Neural cell (in vitro differentiated cells): ENCODE measurements around the gene MYO3B. TPM values are rescaled to one million over a fixed set of nuclear protein-coding genes. Genes with fewer than 3 reads are reported as not detected.

Experiments used
- H2AFZ ChIP-seq: fragments of 200-600, 300-800 bp; sonication (generic), shearing (Covaris generic); 2 replicates; pipeline ENCODE4 v1.6.0; 2014; ENCODE audit warnings: low read depth, mild to moderate bottlenecking, antibody characterized with exemption, low read length, moderate library complexity
- H3F3A ChIP-seq: fragments of 200-600 bp; shearing (Covaris generic); 2 replicates; pipeline ENCODE4 v1.6.1; 2016; ENCODE audit warnings: mild to moderate bottlenecking, moderate library complexity, mixed read lengths, antibody characterized with exemption, low read length; ENCODE audit not compliant: insufficient read depth, poor library complexity, severe bottlenecking
- H3K27ac ChIP-seq: fragments of 200-600, 300-800 bp; sonication (generic), shearing (Covaris generic); 2 replicates; pipeline ENCODE4 v1.5.1; 2014; ENCODE audit warnings: mild to moderate bottlenecking, low read length, moderate library complexity
- H3K27me3 ChIP-seq: fragments of 300-800, 200-600 bp; sonication (generic), shearing (Covaris generic); 2 replicates; pipeline ENCODE4 v1.6.0; 2014; ENCODE audit warnings: mild to moderate bottlenecking, low read depth, low read length, moderate library complexity; ENCODE audit not compliant: insufficient read depth
- H3K36me3 ChIP-seq: fragments of 300-800, 200-600 bp; sonication (generic), shearing (Covaris generic); 2 replicates; pipeline ENCODE4 v1.5.1; 2014; ENCODE audit warnings: mild to moderate bottlenecking, antibody characterized with exemption, low read length, moderate library complexity; ENCODE audit not compliant: insufficient read depth
- H3K4me2 ChIP-seq: fragments of 300-800, 200-600 bp; sonication (generic), shearing (Covaris generic); 2 replicates; pipeline ENCODE4 v1.6.0; 2014; ENCODE audit warnings: mild to moderate bottlenecking, low read length
- H3K4me3 ChIP-seq: fragments of 300-800, 200-600 bp; sonication (generic), shearing (Covaris generic); 2 replicates; pipeline ENCODE4 v1.5.1; 2014; ENCODE audit warnings: mild to moderate bottlenecking, low read length, moderate library complexity
- H3K79me2 ChIP-seq: fragments of 200-600 bp; shearing (Covaris generic); replicated peaks from 2 replicates; pipeline ENCODE4 v1.6.0; 2014; ENCODE audit warnings: mild to moderate bottlenecking, low read length, moderate library complexity; ENCODE audit not compliant: insufficient read depth
- H3K9ac ChIP-seq: fragments of 300-800, 200-600 bp; sonication (generic), shearing (Covaris generic); 2 replicates; pipeline ENCODE4 v1.6.1; 2016; ENCODE audit warnings: mild to moderate bottlenecking, low read length, mixed read lengths
- H3K9me2 ChIP-seq: fragments of 200-600 bp; shearing (Covaris generic); 2 replicates; pipeline ENCODE4 v1.6.1; 2016; ENCODE audit warnings: mild to moderate bottlenecking, low read length, mixed read lengths; ENCODE audit not compliant: insufficient read depth
- H3K9me3 ChIP-seq: fragments of 200-600, 300-800 bp; sonication (generic), shearing (Covaris generic); 2 replicates; pipeline ENCODE4 v1.6.1; 2016; ENCODE audit warnings: mild to moderate bottlenecking, mixed run types, low read length, moderate library complexity, mixed read lengths
- H4K20me1 ChIP-seq: fragments of 200-600 bp; shearing (Covaris generic); 2 replicates; pipeline ENCODE4 v1.6.1; 2016; ENCODE audit warnings: mild to moderate bottlenecking, mixed run types; ENCODE audit not compliant: insufficient read depth
- CTCF ChIP-seq: fragments of 450-650 bp; IDR thresholded peaks from 2 replicates; pipeline ENCODE4 v1.5.1; 2014; ENCODE audit warnings: antibody characterized with exemption, mild to moderate bottlenecking, moderate library complexity; ENCODE audit not compliant: poor library complexity, severe bottlenecking
- EP300 ChIP-seq: fragments of 450-650 bp; conservative IDR thresholded peaks from 2 replicates; pipeline ENCODE4 v1.6.1; 2014; ENCODE audit warnings: antibody characterized with exemption, mild to moderate bottlenecking, moderate library complexity; ENCODE audit not compliant: poor library complexity, severe bottlenecking
- EZH2 ChIP-seq: fragments of 200-600, 300-800 bp; shearing (Covaris generic), sonication (generic); IDR thresholded peaks from 2 replicates; pipeline ENCODE4 v1.6.1; 2014; ENCODE audit warnings: antibody characterized with exemption, low read length, borderline replicate concordance, mild to moderate bottlenecking; ENCODE audit not compliant: insufficient read depth, poor library complexity, severe bottlenecking
- MXI1 ChIP-seq: fragments of 450-650 bp; conservative IDR thresholded peaks from 2 replicates; pipeline ENCODE4 v1.6.1; 2014; ENCODE audit warnings: antibody characterized with exemption, mild to moderate bottlenecking; ENCODE audit not compliant: poor library complexity, severe bottlenecking
- POLR2AphosphoS5 ChIP-seq: IDR thresholded peaks from 2 replicates; pipeline ENCODE4 v1.6.1; 2012
- RAD21 ChIP-seq: fragments of 450-650 bp; conservative IDR thresholded peaks from 2 replicates; pipeline ENCODE4 v1.6.1; 2014; ENCODE audit warnings: antibody characterized with exemption, mild to moderate bottlenecking, moderate library complexity
- SMC3 ChIP-seq: fragments of 450-650 bp; conservative IDR thresholded peaks from 2 replicates; pipeline ENCODE4 v1.6.1; 2014; ENCODE audit warnings: antibody characterized with exemption, mild to moderate bottlenecking, moderate library complexity; ENCODE audit not compliant: poor library complexity
- TAF1 ChIP-seq: IDR thresholded peaks from 2 replicates; pipeline ENCODE4 v1.6.1; 2012; ENCODE audit warnings: low read depth
- polyA plus RNA-seq: library from polyadenylated mRNA; depleted of rRNA; stranded (reverse); fragments of >200 nt; gene quantifications from 2 replicates; pipeline ENCODE4 v1.2.3, GENCODE V29; 2014
- TF ChIP-seq, protein P1 (sequence below): IDR thresholded peaks from 2 replicates; pipeline ENCODE4 v1.6.1; 2012; ENCODE audit warnings: borderline replicate concordance

Gene MYO3B
- polyA plus RNA-seq, 1 donor from 2014 or later: 0.11 TPM

DNA sequence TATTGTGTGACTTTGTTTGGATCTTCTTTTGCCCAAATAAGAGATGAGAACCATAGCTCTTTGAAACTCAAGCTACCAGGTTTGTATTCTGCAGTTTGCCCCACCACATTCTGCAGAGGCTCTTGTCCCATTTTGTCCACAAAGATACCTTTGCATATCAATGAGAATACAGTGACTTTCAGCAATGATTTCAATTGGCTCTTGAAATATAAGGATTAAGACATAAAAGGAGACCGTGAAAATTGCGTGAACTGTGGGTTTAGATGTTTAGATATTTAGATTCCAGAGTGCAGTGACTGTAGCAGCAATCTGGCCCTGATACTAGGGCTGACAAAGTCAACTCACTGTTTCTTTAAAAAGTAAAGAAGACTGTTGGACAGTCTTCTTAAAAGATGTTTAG, 390.6 kb downstream of the MYO3B start:
- H3K4me2 ChIP-seq: no peak overlapping the region
- H3K27me3 ChIP-seq: no peaks in the 10 kb centered on the region
- H3K9ac ChIP-seq: no peak overlapping the region
- no peaks in the 10 kb centered on the region for H4K20me1 ChIP-seq
- no peak overlapping the region for H3K27ac ChIP-seq
- H3K79me2 ChIP-seq: no peaks in the 10 kb centered on the region
- no peaks in the 10 kb centered on the region for H3K9me3 ChIP-seq
- H3K9me2 ChIP-seq: no peaks in the 10 kb centered on the region
- no peaks in the 10 kb centered on the region for H3K36me3 ChIP-seq
- TF ChIP-seq MXI1 (no peak), CTCF (no peak), EZH2 (no peak), EP300 (no peak), POLR2AphosphoS5 (no peak), SMC3 (no peak), RAD21 (no peak), TAF1 (no peak)
- TF ChIP-seq, protein P1, sequence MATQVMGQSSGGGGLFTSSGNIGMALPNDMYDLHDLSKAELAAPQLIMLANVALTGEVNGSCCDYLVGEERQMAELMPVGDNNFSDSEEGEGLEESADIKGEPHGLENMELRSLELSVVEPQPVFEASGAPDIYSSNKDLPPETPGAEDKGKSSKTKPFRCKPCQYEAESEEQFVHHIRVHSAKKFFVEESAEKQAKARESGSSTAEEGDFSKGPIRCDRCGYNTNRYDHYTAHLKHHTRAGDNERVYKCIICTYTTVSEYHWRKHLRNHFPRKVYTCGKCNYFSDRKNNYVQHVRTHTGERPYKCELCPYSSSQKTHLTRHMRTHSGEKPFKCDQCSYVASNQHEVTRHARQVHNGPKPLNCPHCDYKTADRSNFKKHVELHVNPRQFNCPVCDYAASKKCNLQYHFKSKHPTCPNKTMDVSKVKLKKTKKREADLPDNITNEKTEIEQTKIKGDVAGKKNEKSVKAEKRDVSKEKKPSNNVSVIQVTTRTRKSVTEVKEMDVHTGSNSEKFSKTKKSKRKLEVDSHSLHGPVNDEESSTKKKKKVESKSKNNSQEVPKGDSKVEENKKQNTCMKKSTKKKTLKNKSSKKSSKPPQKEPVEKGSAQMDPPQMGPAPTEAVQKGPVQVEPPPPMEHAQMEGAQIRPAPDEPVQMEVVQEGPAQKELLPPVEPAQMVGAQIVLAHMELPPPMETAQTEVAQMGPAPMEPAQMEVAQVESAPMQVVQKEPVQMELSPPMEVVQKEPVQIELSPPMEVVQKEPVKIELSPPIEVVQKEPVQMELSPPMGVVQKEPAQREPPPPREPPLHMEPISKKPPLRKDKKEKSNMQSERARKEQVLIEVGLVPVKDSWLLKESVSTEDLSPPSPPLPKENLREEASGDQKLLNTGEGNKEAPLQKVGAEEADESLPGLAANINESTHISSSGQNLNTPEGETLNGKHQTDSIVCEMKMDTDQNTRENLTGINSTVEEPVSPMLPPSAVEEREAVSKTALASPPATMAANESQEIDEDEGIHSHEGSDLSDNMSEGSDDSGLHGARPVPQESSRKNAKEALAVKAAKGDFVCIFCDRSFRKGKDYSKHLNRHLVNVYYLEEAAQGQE: no peak
- H3F3A ChIP-seq: no peaks in the 10 kb centered on the region
- no peak overlapping the region for H3K4me3 ChIP-seq
- H2AFZ ChIP-seq: no peak overlapping the region

DNA sequence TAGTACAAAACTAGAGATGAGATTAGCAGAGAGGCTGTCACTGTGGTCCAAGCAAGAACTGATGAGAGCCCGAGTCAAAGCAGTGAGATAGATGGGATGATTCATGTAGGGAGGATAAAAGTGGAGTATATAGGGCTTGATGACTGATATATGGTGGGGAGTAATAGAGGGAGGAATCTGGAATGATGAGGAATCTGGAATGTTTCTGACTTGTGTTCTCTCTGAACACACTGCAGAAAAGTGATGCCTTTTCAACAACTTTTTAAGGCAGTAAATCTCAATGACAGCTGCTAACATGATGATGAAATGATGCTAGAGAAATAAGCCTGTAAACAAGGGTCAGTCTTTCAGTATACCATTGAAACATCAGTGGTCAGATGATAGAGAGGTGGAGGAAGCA, 393.7 kb downstream of the MYO3B start:
- Histone ChIP-seq H3K4me3 (no peak overlapping the region), H3K79me2 (no peaks in the 10 kb centered on the region), H4K20me1 (no peaks in the 10 kb centered on the region), H3K27me3 (no peaks in the 10 kb centered on the region), H3K27ac (no peak overlapping the region), H3K36me3 (no peaks in the 10 kb centered on the region), H3K9ac (no peak overlapping the region), H3K9me2 (no peaks in the 10 kb centered on the region), H3K4me2 (no peak overlapping the region), H3K9me3 (no peaks in the 10 kb centered on the region), H2AFZ (no peak overlapping the region), H3F3A (no peaks in the 10 kb centered on the region)
- TF ChIP-seq EP300 (no peak), MXI1 (no peak), CTCF (no peak), POLR2AphosphoS5 (no peak), EZH2 (no peak), RAD21 (no peak)
- TF ChIP-seq, protein P1: no peak
